ENCODE measurements around the gene PEPD. TPM values are rescaled to one million over a fixed set of nuclear protein-coding genes. Genes with fewer than 3 reads are reported as not detected.

Gene PEPD
- total and polyA plus RNA-seq, 2 experiments from 2014 or later: 141 to 175 TPM

GRCh38 chr19:33408538-33409434, 112.8 kb downstream of the PEPD start:
- Histone ChIP-seq H3K4me1 (ENCODE audit: insufficient read depth) (peaks cover 20% of the 10 kb centered on the region), H3K27me3 (no peaks in the 10 kb centered on the region), H3K36me3 (replicated peaks; ENCODE audit: insufficient read depth, low read depth) (no peaks in the 10 kb centered on the region), H3K4me2 (no peak overlapping the region), H3K9me2 (replicated peaks; ENCODE audit: insufficient read depth) (no peaks in the 10 kb centered on the region), H3K4me3 (no peak overlapping the region), H2AFZ (no peak overlapping the region), H3K9me3 (ENCODE audit: low read depth) (no peaks in the 10 kb centered on the region), H4K20me1 (ENCODE audit: insufficient read depth, poor library complexity, severe bottlenecking) (no peaks in the 10 kb centered on the region), H3K27ac (no peak overlapping the region), H3K79me2 (no peaks in the 10 kb centered on the region)
- WGBS (ENCODE audit: low lambda C conversion rate, missing lambda C conversion rate): 89% methylated on average over 18 of the region's 18 CpGs
- TF ChIP-seq CTCF (IDR thresholded peaks at IDR 0.05; ENCODE audit: poor library complexity) (no peak), EZH2phosphoT487 (IDR thresholded peaks at IDR 0.05; ENCODE audit: low read depth, severe bottlenecking, unreplicated experiment) (no peak), EZH2 (IDR thresholded peaks at IDR 0.05; ENCODE audit: borderline replicate concordance) (no peak)
- no peak for DNase-seq (ENCODE audit: low spot score)

- Histone ChIP-seq H3K27ac (no peak overlapping the region), H3K4me2 (no peak overlapping the region), H3K4me1 (ENCODE audit: insufficient read depth) (peaks cover 27% of the 10 kb centered on the region), H3K9me2 (replicated peaks; ENCODE audit: insufficient read depth) (no peaks in the 10 kb centered on the region), H3K36me3 (replicated peaks; ENCODE audit: insufficient read depth, low read depth) (no peaks in the 10 kb centered on the region), H3K79me2 (no peaks in the 10 kb centered on the region), H2AFZ (no peak overlapping the region), H4K20me1 (ENCODE audit: insufficient read depth, poor library complexity, severe bottlenecking) (no peaks in the 10 kb centered on the region), H3K27me3 (no peaks in the 10 kb centered on the region), H3K4me3 (no peak overlapping the region), H3K9me3 (ENCODE audit: low read depth) (no peaks in the 10 kb centered on the region)
- WGBS (ENCODE audit: low lambda C conversion rate, missing lambda C conversion rate): 89% methylated on average over 11 of the region's 13 CpGs
- DNase-seq (ENCODE audit: low spot score): no peak
- no peak for TF ChIP-seq CTCF (IDR thresholded peaks at IDR 0.05; ENCODE audit: poor library complexity)
- no peak for TF ChIP-seq EZH2phosphoT487 (IDR thresholded peaks at IDR 0.05; ENCODE audit: low read depth, severe bottlenecking, unreplicated experiment)
- no peak for TF ChIP-seq EZH2 (IDR thresholded peaks at IDR 0.05; ENCODE audit: borderline replicate concordance)
These were observed 113.5 kb downstream of the PEPD start for GRCh38 chr19:33408116-33408515.

GRCh38 chr19:33407716-33408115, 113.9 kb downstream of the PEPD start:
- 91% methylated on average over 10 of the region's 12 CpGs for WGBS (ENCODE audit: low lambda C conversion rate, missing lambda C conversion rate)

More at GRCh38 chr19:33407716-33408115, 113.9 kb downstream of the PEPD start:
- H4K20me1 ChIP-seq (ENCODE audit: insufficient read depth, poor library complexity, severe bottlenecking): no peaks in the 10 kb centered on the region
- H3K9me2 ChIP-seq (replicated peaks; ENCODE audit: insufficient read depth): no peaks in the 10 kb centered on the region
- H3K79me2 ChIP-seq: no peaks in the 10 kb centered on the region
- DNase-seq (ENCODE audit: low spot score): no peak
- no peaks in the 10 kb centered on the region for H3K27me3 ChIP-seq
- H3K27ac ChIP-seq: no peak overlapping the region
- H3K4me3 ChIP-seq: no peak overlapping the region
- H3K36me3 ChIP-seq (replicated peaks; ENCODE audit: insufficient read depth, low read depth): no peaks in the 10 kb centered on the region
- peaks cover 31% of the 10 kb centered on the region for H3K4me1 ChIP-seq (ENCODE audit: insufficient read depth)
- H3K9me3 ChIP-seq (ENCODE audit: low read depth): no peaks in the 10 kb centered on the region
- no peak overlapping the region for H3K4me2 ChIP-seq
- TF ChIP-seq CTCF (IDR thresholded peaks at IDR 0.05; ENCODE audit: poor library complexity) (no peak), EZH2phosphoT487 (IDR thresholded peaks at IDR 0.05; ENCODE audit: low read depth, severe bottlenecking, unreplicated experiment) (no peak), EZH2 (IDR thresholded peaks at IDR 0.05; ENCODE audit: borderline replicate concordance) (no peak)
- H2AFZ ChIP-seq: no peak overlapping the region

Measured in hepatocyte (in vitro differentiated cells).